ENCODE measurements around the gene CDH4.

CDH4 gene

GRCh38 chr20:61766921-61767610, 515.0 kb downstream of the CDH4 start:
- no peak for DNase-seq (ENCODE audit: low spot score)

- no peak for DNase-seq (ENCODE audit: low spot score)
Observed at GRCh38 chr20:61767761-61768494, 515.9 kb downstream of the CDH4 start.

GRCh38 chr20:61768571-61769285, 516.7 kb downstream of the CDH4 start:
- no peak for DNase-seq (ENCODE audit: low spot score)

GRCh38 chr20:61769286-61769832, 517.3 kb downstream of the CDH4 start:
- no peak for DNase-seq (ENCODE audit: low spot score)

- no peak for DNase-seq (ENCODE audit: low spot score)
Observed at GRCh38 chr20:61770113-61770585, 518.1 kb downstream of the CDH4 start.

- no peak for DNase-seq (ENCODE audit: low spot score)
Observed at GRCh38 chr20:61771805-61772350, 519.8 kb downstream of the CDH4 start.

- DNase-seq (ENCODE audit: low spot score): no peak
Observed at GRCh38 chr20:61772828-61773631, 521.0 kb downstream of the CDH4 start.

- no peak for DNase-seq (ENCODE audit: low spot score)
Observed at GRCh38 chr20:61773926-61774587, 522.0 kb downstream of the CDH4 start.

- no peak for DNase-seq (ENCODE audit: low spot score)
Observed at GRCh38 chr20:61775423-61775822, 523.4 kb downstream of the CDH4 start.

GRCh38 chr20:61776491-61777075, 524.5 kb downstream of the CDH4 start:
- no peak for DNase-seq (ENCODE audit: low spot score)

- DNase-seq (ENCODE audit: low spot score): no peak
Observed at GRCh38 chr20:61777773-61778494, 525.9 kb downstream of the CDH4 start.

- DNase-seq (ENCODE audit: low spot score): no peak
Observed at GRCh38 chr20:61778495-61778863, 526.4 kb downstream of the CDH4 start.

GRCh38 chr20:61779176-61779965, 527.3 kb downstream of the CDH4 start:
- no peak for DNase-seq (ENCODE audit: low spot score)

- DNase-seq (ENCODE audit: low spot score): no peak
Observed at GRCh38 chr20:61780066-61780465, 528.0 kb downstream of the CDH4 start.

- DNase-seq (ENCODE audit: low spot score): no peak
Observed at GRCh38 chr20:61784801-61785566, 532.9 kb downstream of the CDH4 start.

GRCh38 chr20:61785567-61785816, 533.4 kb downstream of the CDH4 start:
- no peak for DNase-seq (ENCODE audit: low spot score)

- DNase-seq (ENCODE audit: low spot score): no peak
Observed at GRCh38 chr20:61786230-61786629, 534.2 kb downstream of the CDH4 start.

GRCh38 chr20:61788343-61788742, 536.3 kb downstream of the CDH4 start:
- DNase-seq (ENCODE audit: low spot score): no peak

GRCh38 chr20:61789329-61789728, 537.3 kb downstream of the CDH4 start:
- DNase-seq (ENCODE audit: low spot score): no peak
